ENCODE results near the gene EFNB2.

Gene EFNB2

GRCh38 chr13:106503730-106504453 lies 31.6 kb downstream of the EFNB2 start:
- DNase-seq (ENCODE audit: low read depth in 4 of 4, low spot score in 1 of 4): no peak

- no peak for DNase-seq (ENCODE audit: low read depth in 4 of 4, low spot score in 1 of 4)
Observed at GRCh38 chr13:106503272-106503671, 32.2 kb downstream of the EFNB2 start.

GRCh38 chr13:106500445-106500844 lies 35.0 kb downstream of the EFNB2 start:
- no peak for DNase-seq (ENCODE audit: low read depth in 4 of 4, low spot score in 1 of 4)

- DNase-seq (ENCODE audit: low read depth in 4 of 4, low spot score in 1 of 4): no peak
Observed at GRCh38 chr13:106499896-106500295, 35.6 kb downstream of the EFNB2 start.

GRCh38 chr13:106499113-106499512 lies 36.3 kb downstream of the EFNB2 start:
- no peak for DNase-seq (ENCODE audit: low read depth in 4 of 4, low spot score in 1 of 4)

- DNase-seq (ENCODE audit: low read depth in 4 of 4, low spot score in 1 of 4): no peak
Observed at GRCh38 chr13:106498571-106498970, 36.9 kb downstream of the EFNB2 start.

- no peak for DNase-seq (ENCODE audit: low read depth in 4 of 4, low spot score in 1 of 4)
Observed at GRCh38 chr13:106498158-106498557, 37.3 kb downstream of the EFNB2 start.

GRCh38 chr13:106497079-106497478 lies 38.4 kb downstream of the EFNB2 start:
- no peak for DNase-seq (ENCODE audit: low read depth in 4 of 4, low spot score in 1 of 4)

- no peak for DNase-seq (ENCODE audit: low read depth in 4 of 4, low spot score in 1 of 4)
Observed at GRCh38 chr13:106496072-106496997, 39.1 kb downstream of the EFNB2 start.

- no peak for DNase-seq (ENCODE audit: low read depth in 4 of 4, low spot score in 1 of 4)
Observed at GRCh38 chr13:106494936-106495335, 40.5 kb downstream of the EFNB2 start.

GRCh38 chr13:106494506-106494905 lies 41.0 kb downstream of the EFNB2 start:
- DNase-seq (ENCODE audit: low read depth in 4 of 4, low spot score in 1 of 4): no peak

- DNase-seq (ENCODE audit: low read depth in 4 of 4, low spot score in 1 of 4): no peak
Observed at GRCh38 chr13:106493533-106494220, 41.8 kb downstream of the EFNB2 start.

GRCh38 chr13:106492588-106493475 lies 42.6 kb downstream of the EFNB2 start:
- DNase-seq (ENCODE audit: low read depth in 4 of 4, low spot score in 1 of 4): no peak

GRCh38 chr13:106491928-106492587 lies 43.4 kb downstream of the EFNB2 start:
- no peak for DNase-seq (ENCODE audit: low read depth in 4 of 4, low spot score in 1 of 4)

- DNase-seq (ENCODE audit: low read depth in 4 of 4, low spot score in 1 of 4): no peak
Observed at GRCh38 chr13:106491463-106491862, 44.0 kb downstream of the EFNB2 start.

GRCh38 chr13:106490569-106491321 lies 44.7 kb downstream of the EFNB2 start:
- no peak for DNase-seq (ENCODE audit: low read depth in 4 of 4, low spot score in 1 of 4)

- no peak for DNase-seq (ENCODE audit: low read depth in 4 of 4, low spot score in 1 of 4)
Observed at GRCh38 chr13:106489849-106490568, 45.5 kb downstream of the EFNB2 start.

GRCh38 chr13:106488686-106489085 lies 46.8 kb downstream of the EFNB2 start:
- no peak for DNase-seq (ENCODE audit: low read depth in 4 of 4, low spot score in 1 of 4)

GRCh38 chr13:106488076-106488475 lies 47.4 kb downstream of the EFNB2 start:
- DNase-seq (ENCODE audit: low read depth in 4 of 4, low spot score in 1 of 4): no peak

Data from stimulated activated CD4-positive, alpha-beta T cell treated with anti-CD3 and anti-CD28 coated beads, Interleukin-1b, Interleukin-23, amount 100 ng/mL, for 24 hours (primary cell).